Osteoblast (primary cell): ENCODE results near the gene PUM1. TPM values are rescaled to one million over a fixed set of nuclear protein-coding genes. Genes with fewer than 3 reads are reported as not detected.
A peak's percentile ranks its signal among the peaks of the same experiment; 100 is the strongest.

ENCODE experiments used
- DNase-seq: peaks from one replicate; pipeline ENCODE4 v3.0.0; 2011; ENCODE audit warnings: low spot score, mixed read lengths; ENCODE audit not compliant: insufficient read length; ENCODE audit errors: missing footprints
- H2AFZ ChIP-seq: 2 replicates; pipeline ENCODE4 v1.6.0; 2011; ENCODE audit warnings: mild to moderate bottlenecking, low read length
- H3K27ac ChIP-seq: 2 replicates; pipeline ENCODE4 v1.5.1; 2011; ENCODE audit warnings: mild to moderate bottlenecking, low read depth, low read length, moderate library complexity
- H3K27me3 ChIP-seq: 2 replicates; pipeline ENCODE4 v1.6.0; 2012; ENCODE audit warnings: mild to moderate bottlenecking, control low read depth, inconsistent platforms, low read length, moderate library complexity; ENCODE audit not compliant: insufficient read depth
- H3K36me3 ChIP-seq: 2 replicates; pipeline ENCODE4 v1.5.1; 2011; ENCODE audit warnings: mild to moderate bottlenecking, low read length, control low read depth, moderate library complexity; ENCODE audit not compliant: insufficient read depth
- H3K4me1 ChIP-seq: 2 replicates; pipeline ENCODE4 v1.5.1; 2011; ENCODE audit warnings: mild to moderate bottlenecking, low read length, control low read depth, moderate library complexity; ENCODE audit not compliant: insufficient read depth
- H3K4me2 ChIP-seq: 2 replicates; pipeline ENCODE4 v1.6.0; 2011; ENCODE audit warnings: mild to moderate bottlenecking, low read length; ENCODE audit not compliant: insufficient read depth
- H3K4me3 ChIP-seq: fragments of 200-600 bp; sonication (generic); 3 replicates; pipeline ENCODE4 v1.5.1; 2012; ENCODE audit warnings: mild to moderate bottlenecking, low read length, inconsistent platforms; ENCODE audit not compliant: insufficient read depth
- H3K79me2 ChIP-seq: 2 replicates; pipeline ENCODE4 v1.6.0; 2012; ENCODE audit warnings: mild to moderate bottlenecking, low read length, control low read depth, inconsistent platforms; ENCODE audit not compliant: insufficient read depth
- H3K9me3 ChIP-seq: 2 replicates; pipeline ENCODE4 v1.5.1; 2011; ENCODE audit warnings: low read depth, low read length, control low read depth
- H4K20me1 ChIP-seq: 2 replicates; pipeline ENCODE4 v1.6.0; 2012; ENCODE audit warnings: mild to moderate bottlenecking, low read length, control low read depth; ENCODE audit not compliant: insufficient read depth
- CTCF ChIP-seq: IDR thresholded peaks from 2 replicates; pipeline ENCODE4 v1.5.1; 2011; ENCODE audit warnings: mild to moderate bottlenecking, low read depth, low read length, moderate library complexity; ENCODE audit errors: extremely low read depth
- total RNA-seq: library from RNA; depleted of rRNA; stranded (reverse); fragments of >200 nt; gene quantifications from 2 replicates; pipeline ENCODE4 v1.2.3, GENCODE V29; 2012

The PUM1 gene
- total RNA-seq, 1 donor = 68.8 TPM

- no peak for DNase-seq
- Histone ChIP-seq H3K4me2 (no peak overlapping the region), H3K79me2 (no peaks in the 10 kb centered on the region), H3K36me3 (no peaks in the 10 kb centered on the region), H3K27ac (no peak overlapping the region), H4K20me1 (no peaks in the 10 kb centered on the region), H3K9me3 (no peaks in the 10 kb centered on the region), H3K4me3 (no peak overlapping the region), H2AFZ (no peak overlapping the region), H3K27me3 (no peaks in the 10 kb centered on the region), H3K4me1 (peaks cover 6% of the 10 kb centered on the region)
- TF ChIP-seq CTCF = no peak
These were observed 149.2 kb downstream of the PUM1 start for GRCh38 chr1:30916296-30916695.

GRCh38 chr1:30915491-30916230, 149.9 kb downstream of the PUM1 start:
- peak; percentile 17 for DNase-seq
- Histone ChIP-seq H3K27ac (no peak overlapping the region), H2AFZ (no peak overlapping the region), H3K4me2 (no peak overlapping the region), H3K36me3 (no peaks in the 10 kb centered on the region), H3K9me3 (no peaks in the 10 kb centered on the region), H3K4me3 (no peak overlapping the region), H3K79me2 (no peaks in the 10 kb centered on the region), H3K27me3 (no peaks in the 10 kb centered on the region), H4K20me1 (no peaks in the 10 kb centered on the region), H3K4me1 (peaks cover 4% of the 10 kb centered on the region)
- no peak for TF ChIP-seq CTCF

- DNase-seq = peak; percentile 55
- no peak overlapping the region for H3K27ac ChIP-seq
- no peak for TF ChIP-seq CTCF
- no peaks in the 10 kb centered on the region for H4K20me1 ChIP-seq
- H3K79me2 ChIP-seq = no peaks in the 10 kb centered on the region
- peaks cover 2% of the 10 kb centered on the region for H3K4me1 ChIP-seq
- no peaks in the 10 kb centered on the region for H3K9me3 ChIP-seq
- no peak overlapping the region for H3K4me2 ChIP-seq
- H3K36me3 ChIP-seq = no peaks in the 10 kb centered on the region
- no peak overlapping the region for H3K4me3 ChIP-seq
- no peak overlapping the region for H2AFZ ChIP-seq
- H3K27me3 ChIP-seq = no peaks in the 10 kb centered on the region
These were observed 150.6 kb downstream of the PUM1 start for GRCh38 chr1:30914931-30915330.

- no peak overlapping the region for H3K4me3 ChIP-seq
- no peak for TF ChIP-seq CTCF
These were observed 151.0 kb downstream of the PUM1 start for GRCh38 chr1:30914587-30914922.

More at GRCh38 chr1:30914587-30914922, 151.0 kb downstream of the PUM1 start:
- no peak overlapping the region for H3K4me2 ChIP-seq
- no peaks in the 10 kb centered on the region for H4K20me1 ChIP-seq
- H3K27me3 ChIP-seq = no peaks in the 10 kb centered on the region
- peaks cover 2% of the 10 kb centered on the region for H3K4me1 ChIP-seq
- no peaks in the 10 kb centered on the region for H3K36me3 ChIP-seq
- no peak overlapping the region for H3K27ac ChIP-seq
- H2AFZ ChIP-seq = no peak overlapping the region
- H3K9me3 ChIP-seq = no peaks in the 10 kb centered on the region
- peak; percentile 78 for DNase-seq
- no peaks in the 10 kb centered on the region for H3K79me2 ChIP-seq
